Cardiac septum (tissue), 1 donor: ENCODE data around the gene RNPC3. TPM values are rescaled to one million over a fixed set of nuclear protein-coding genes. Genes with fewer than 3 reads are reported as not detected.

ENCODE experiments used
- DNase-seq: peaks from one replicate; pipeline ENCODE4 v3.0.0-alpha.2; 2020; ENCODE audit warnings: low spot score
- intact Hi-C: fragments of 100-400 bp; cut with DNase I; formaldehyde crosslinking; loops from one replicate; pipeline ENCODE4 v1.14.0; 2022
- long read RNA-seq: library from polyadenylated mRNA; unstranded; transcript quantifications from one replicate; pipeline ENCODE4 v2.0.0, GENCODE V29; 2021
- total RNA-seq: library from RNA; stranded (reverse); fragmentation: NEBNext Ultra II Directional; extraction: Animal tissue kit (Norgen Biotek cat#: 25700); gene quantifications from one replicate; pipeline ENCODE4 v1.2.1, GENCODE V29; 2021
- donor health status: DM: no; HTN: no; CAD: no.

Gene RNPC3, protein sequence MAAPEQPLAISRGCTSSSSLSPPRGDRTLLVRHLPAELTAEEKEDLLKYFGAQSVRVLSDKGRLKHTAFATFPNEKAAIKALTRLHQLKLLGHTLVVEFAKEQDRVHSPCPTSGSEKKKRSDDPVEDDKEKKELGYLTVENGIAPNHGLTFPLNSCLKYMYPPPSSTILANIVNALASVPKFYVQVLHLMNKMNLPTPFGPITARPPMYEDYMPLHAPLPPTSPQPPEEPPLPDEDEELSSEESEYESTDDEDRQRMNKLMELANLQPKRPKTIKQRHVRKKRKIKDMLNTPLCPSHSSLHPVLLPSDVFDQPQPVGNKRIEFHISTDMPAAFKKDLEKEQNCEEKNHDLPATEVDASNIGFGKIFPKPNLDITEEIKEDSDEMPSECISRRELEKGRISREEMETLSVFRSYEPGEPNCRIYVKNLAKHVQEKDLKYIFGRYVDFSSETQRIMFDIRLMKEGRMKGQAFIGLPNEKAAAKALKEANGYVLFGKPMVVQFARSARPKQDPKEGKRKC
- total RNA-seq = 26.2 TPM
- long read RNA-seq, partial matches to known transcripts = 12 of 32 reads
- long read RNA-seq, other reads (novel, unspliced or antisense) = 20 of 32 reads

DNA sequence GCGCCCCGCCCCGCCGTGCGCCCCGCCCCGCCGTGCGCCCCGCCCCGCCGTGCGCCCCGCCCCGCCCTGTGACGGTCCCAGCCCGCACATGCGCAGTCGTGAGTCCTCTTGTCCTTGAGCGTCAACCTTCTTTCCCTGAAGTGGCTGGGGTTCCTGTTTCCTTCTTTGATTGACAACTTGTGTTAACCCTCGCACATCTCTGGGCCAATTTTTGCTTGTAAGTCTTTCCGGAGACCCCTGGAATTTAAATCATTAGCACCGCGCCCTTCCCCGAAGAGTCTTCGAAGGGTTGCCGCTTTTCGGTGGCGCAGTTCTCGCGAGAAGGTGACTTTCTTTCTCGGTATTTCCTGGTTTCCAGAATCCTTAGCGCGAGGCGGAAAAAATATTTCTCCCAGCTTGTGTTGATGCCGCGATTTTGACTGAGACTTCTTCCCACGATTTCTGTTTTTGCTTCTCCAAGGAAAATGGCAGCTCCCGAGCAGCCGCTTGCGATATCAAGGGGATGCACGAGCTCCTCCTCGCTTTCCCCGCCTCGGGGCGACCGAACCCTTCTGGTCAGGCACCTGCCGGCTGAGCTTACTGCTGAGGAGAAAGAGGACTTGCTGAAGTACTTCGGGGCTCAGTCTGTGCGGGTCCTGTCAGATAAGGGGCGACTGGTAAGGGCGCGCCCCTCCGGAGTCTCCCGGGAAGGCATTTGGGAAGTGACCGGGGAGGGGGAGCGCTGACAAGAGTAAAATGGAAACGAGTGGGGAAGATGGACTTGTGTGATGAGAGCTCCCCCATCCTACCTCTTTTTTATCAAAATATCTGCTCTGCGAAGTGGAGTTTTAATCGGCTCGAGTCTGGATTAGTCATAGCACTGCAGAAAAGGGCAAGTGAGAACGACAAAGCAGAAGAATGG is at the start of gene RNPC3:
TSS of gene RNPC3 (plus strand) at position 93 of the 901 bp plus-strand sequence. CDS start at position 465, 372 bp downstream.
- intact Hi-C loops = no loop called here
- peak; percentile 95 for DNase-seq

DNA sequence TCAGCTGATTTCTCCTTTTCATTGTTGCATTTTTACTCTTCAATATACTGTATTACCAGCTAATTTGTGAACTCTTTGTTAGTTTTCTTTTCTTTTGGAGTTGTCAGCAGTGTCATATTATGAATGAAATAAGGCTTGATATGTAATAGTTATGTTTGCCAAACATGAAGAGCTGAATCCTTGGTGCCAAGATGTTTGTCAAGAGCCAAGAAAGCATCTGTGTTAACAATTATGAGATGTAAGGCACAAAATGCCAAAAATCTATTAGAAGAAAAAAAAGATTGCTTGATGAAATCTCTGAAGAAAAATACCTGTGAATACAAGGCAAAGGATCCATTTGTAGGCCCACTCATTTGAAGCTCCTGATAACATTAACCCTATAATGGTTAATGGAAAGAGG is 48.4 kb upstream of the RNPC3 start:
- intact Hi-C loops = no loop called here
- no peak for DNase-seq

DNA sequence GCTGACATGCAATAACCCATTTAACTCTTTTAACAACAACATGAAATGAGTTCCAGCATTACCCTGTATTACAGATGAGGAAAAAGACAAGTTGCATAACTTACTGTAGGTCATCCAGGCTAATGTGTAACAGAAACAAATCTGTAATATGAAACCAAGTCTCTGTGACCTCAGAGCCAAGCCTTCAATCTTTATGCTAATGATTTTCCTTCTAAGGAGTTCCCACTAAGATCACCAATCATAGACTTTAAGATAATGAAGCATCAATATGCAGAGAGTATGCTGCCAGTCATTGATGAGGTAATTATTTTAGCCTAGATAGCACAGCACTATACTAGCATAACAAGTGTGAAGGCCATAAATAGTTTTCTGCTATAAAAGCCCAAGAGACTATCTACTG is 35.6 kb upstream of the RNPC3 start:
- DNase-seq = no peak
- intact Hi-C loops = no loop called here

DNA sequence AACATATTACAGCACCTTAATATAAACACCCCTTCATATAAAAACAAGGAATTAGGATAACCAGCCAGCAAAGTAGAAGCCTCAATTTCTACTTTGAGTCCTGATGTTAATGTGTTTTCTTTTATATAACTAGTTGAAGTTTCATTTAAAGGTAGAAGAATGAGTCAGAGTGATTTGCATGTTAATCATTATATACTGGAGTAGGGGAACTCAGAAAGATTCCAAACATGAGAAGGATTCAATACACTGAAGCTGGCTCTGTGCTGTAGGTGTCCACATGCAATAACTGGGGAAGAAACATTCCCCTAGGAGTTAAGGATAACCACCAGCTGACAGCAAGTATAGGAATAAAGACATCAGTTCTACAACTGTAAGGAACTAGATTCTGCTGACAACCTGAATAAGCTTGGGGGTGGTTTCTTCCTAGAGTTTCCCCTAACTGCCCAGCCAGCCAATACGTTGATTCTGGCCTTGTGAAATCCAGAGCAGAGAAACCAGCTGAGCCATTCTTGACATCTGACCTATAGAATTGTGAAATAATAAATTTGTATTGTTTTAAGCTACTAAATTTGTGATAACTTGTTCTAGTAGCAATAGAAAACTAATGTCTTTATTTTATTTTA is 33.4 kb upstream of the RNPC3 start:
- no peak for DNase-seq

DNA sequence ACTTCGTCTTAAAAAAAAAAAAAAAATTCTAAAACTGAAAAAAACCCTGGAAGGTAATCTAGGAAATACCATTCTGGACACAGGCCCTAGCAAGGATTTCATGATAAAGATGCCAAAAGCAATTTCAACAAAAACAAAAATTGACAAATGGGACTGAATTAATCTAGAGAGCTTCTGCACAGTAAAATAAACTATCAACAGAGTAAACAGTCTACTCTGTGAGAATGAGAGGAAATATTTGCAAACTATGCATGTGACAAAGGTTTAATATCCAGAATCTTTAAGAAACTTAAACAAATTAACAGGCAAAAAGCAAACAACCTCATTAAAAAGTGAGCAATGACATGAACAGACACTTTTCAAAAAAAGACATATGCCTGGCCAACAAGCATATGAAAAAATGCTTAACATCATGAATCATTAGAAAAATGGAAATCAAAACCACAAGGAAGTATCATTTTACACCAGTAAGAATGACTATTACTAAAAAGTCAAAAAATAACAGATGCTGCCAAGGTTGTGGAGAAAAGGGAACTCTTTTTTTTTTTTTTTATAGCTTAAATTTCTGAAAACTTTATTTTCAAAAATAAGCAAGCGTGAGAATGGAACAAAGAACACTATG is 29.4 kb upstream of the RNPC3 start:
- DNase-seq = no peak
- intact Hi-C loops = no loop called here

More for the DNA sequence above, 33.4 kb upstream of the RNPC3 start:
- intact Hi-C loops = no loop called here

DNA sequence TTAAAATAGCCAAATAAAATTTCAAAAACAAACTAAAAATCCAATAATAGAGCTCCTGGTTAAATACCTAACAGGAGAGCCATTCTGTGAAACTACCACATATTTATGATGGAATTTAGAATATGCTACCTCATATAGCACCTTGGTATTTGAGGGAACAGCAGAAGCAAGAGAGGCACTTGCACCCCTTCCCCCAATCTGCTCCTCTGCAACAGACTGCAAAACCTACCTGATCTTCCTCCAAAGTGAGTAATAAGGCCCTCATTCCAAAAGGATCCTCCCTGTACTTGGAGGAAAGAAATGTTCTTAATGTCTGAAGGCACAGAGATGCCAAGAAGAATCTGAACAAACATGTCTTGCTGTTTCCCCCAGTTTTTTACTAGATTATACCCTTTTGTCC is 28.1 kb upstream of the RNPC3 start:
- DNase-seq = no peak
- intact Hi-C loops = no loop called here

DNA sequence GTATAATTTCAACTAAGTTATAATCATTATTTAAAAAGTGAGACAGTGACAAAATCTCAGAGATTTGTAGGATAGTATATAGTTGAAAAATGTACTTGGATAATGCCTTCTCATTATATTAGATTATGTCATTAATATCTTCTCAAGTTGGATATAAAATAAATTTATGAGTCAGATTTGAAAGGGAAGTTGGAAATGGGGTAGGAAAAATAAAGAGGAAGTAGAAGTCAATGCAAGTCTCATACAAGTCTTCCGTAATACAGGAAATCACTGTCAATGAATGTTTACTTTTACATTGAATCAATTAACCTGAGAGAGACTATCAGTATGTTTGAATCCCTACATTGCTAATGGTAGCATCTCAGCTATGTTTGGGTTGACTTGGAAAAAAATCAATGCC is 16.2 kb upstream of the RNPC3 start:
- intact Hi-C loops = no loop called here
- DNase-seq = no peak

DNA sequence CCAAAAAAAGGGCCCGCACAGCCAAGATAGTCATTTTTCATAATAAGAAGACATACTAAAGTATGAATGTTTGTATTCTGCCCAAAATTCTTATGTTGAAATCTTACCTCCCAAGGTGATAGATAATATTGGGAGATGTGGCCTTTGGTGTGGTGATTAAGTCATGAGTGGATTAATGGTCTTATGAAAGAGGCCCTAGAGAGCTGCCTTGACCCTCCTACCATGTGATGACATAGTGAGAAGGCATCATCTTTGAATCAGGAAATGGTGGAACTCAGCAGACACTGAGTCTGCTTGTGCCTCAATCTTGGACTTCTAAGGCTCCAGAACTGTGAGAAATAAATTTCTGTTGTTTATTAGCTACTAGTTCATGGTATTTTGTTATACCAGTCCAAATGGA is 11.8 kb upstream of the RNPC3 start:
- intact Hi-C loops = no loop called here
- no peak for DNase-seq

DNA sequence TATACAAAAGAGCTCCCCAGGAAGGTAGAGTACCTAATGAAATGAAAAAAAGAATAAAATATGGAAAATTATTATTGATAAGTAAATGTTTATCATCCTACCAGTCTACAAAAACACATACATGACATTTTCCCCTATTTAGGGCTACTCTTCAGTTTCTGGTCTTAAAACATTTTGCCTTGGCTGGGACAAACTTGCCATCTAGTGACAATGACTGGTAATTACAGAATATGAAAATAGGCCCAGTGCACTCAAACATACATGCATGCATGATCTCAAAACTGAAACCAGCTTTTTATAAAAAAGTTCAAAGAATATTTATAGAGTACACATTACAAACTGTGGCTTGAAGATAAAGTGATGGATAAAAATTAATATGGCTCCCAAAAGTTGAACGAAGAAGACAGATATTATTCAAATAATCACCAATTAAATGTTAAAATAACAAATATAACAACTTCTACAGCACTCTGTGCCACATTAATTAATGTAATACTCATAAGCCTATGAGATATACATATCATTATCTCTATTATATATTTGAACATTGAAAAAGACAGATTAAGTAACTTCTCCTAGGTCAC is 10.5 kb upstream of the RNPC3 start:
- DNase-seq = no peak
- intact Hi-C loops = loop anchor here (5.0 kb wide), 1 partner anchor 408 kb away; the partner anchor contains the start of gene COL11A1

DNA sequence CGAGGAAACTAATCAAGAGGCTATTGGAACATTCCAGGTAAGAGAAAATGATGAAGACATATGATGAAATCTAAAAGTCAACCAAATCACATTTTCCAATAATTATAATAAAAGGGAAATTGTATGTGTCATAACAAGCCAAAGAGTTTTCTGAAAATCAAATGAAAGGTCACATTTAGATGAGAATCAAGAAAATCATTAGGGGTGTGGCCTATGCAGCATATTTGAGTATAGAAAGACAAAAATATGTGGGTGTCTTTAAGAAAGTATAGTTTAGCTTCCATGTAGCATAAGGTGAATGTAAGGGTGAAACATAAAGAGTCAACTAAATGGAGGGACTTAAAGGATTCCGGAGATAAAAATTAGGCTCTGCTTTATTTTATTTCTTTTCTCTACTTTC is 9.2 kb upstream of the RNPC3 start:
- intact Hi-C loops = loop anchor here (5.0 kb wide), 1 partner anchor 409 kb away; the partner anchor contains the start of gene COL11A1

DNA sequence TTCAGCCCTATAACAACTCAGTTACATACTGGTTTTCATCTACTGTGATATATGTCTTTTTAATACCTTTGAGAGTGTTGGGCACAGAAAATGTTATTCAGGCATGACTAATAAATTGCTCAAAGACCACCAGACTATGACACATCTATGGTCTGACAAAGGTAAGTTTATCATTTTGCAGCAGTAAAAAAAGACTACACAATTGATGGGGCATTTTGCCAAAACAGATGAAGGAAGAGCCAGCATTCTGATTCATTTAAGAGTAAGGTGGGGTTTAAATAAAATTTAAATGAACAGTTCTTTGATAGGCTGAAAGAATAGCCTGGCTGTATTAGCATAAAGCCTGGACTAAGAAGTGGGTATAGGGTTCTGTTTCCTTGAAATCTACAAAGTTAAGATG is 8.8 kb upstream of the RNPC3 start:
- intact Hi-C loops = loop anchor here (5.0 kb wide), 1 partner anchor 409 kb away; the partner anchor contains the start of gene COL11A1
- no peak for DNase-seq

More for the DNA sequence above, 9.2 kb upstream of the RNPC3 start:
- DNase-seq = no peak

DNA sequence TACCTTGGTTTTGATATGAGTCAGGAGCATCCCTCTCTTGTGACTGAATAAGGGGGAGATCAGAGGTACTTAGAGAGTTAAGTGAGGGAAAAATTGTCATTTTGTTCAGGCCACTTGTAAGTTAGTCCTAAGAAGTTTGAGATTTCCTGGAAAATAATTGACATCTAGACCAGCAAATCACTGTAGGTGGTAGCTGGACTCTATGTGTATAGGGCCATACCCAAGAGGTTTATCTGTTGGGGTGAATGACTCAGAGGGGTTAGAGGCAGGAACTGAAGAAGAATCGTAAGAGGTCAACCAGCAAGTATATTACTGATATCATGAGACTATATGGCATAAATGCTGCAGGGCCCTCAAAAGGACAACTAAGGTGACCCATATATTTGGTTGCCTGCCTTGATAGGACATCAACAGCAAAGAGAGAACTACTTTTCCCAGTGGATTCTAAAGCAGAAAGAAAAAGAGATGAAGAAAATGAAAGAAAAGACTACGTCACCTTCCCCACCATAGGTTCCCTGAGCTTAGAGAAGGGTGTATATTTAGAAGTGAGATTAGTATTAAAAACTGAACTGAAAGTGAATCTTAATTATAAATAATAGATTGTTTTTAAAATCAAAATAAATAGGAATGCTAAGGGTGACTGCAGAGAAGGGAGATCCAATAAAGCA is 8.0 kb upstream of the RNPC3 start:
- DNase-seq = no peak

DNA sequence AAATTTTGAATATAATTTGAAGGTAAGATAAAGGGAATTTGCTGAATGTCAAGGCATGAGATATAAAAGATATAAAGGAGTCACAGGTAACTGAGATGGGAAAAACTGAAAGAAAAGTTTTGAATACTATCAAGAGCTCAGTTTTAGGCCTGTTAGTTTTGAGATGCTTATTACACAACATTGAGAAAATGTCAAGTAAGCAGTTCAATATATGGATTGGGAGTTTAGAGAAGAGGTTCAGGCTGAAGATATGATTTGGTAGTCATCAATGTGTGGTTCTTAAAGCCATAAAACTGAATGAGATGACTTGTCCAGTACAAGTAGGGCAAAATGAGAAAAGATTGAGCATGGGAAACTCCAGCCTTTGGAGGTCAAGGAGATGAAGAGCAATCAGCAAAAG is 4.7 kb upstream of the RNPC3 start:
- intact Hi-C loops = no loop called here
- no peak for DNase-seq

More for the DNA sequence above, 8.0 kb upstream of the RNPC3 start:
- intact Hi-C loops = loop anchor here (5.0 kb wide), 1 partner anchor 410 kb away; the partner anchor contains the start of gene COL11A1

DNA sequence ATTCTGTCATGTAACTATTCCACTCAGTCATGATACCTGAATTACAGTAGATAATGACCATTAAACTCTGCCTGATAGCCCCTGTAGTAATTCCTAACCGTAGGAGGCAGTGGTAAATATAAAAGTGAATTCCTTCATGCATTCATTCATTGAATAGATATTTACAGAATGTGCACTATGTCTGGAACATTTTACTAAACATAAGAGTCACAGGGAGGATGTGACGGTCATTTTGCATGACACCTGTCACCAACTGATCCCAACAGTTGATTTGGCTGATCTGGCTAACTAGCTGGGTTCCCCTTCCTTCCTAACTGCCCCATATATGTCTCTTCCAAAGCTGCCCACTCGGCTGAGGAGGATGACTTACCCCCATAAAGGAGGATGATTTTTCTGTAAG is 2.2 kb upstream of the RNPC3 start:
- intact Hi-C loops = no loop called here
- DNase-seq = no peak

DNA sequence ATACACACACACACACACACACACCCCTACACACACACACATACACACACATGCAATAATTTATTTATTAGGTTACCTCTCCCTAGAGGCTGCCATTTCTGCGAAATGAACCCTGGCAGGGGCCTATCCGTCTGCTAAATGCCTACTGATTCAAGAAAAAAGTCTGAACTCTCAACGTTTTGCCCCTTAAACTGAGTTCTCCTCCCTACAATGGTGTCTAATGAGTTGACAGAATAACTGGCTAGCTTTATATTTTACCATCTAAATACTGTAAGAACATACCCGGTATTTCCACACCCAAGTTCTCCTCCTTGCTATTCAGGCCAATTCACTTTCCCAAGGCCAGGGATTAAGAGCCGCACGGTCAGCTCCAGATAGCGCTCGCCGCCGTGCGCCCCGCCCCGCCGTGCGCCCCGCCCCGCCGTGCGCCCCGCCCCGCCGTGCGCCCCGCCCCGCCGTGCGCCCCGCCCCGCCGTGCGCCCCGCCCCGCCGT is 339 bp upstream of the RNPC3 start:
- intact Hi-C loops = no loop called here
- no peak for DNase-seq

DNA sequence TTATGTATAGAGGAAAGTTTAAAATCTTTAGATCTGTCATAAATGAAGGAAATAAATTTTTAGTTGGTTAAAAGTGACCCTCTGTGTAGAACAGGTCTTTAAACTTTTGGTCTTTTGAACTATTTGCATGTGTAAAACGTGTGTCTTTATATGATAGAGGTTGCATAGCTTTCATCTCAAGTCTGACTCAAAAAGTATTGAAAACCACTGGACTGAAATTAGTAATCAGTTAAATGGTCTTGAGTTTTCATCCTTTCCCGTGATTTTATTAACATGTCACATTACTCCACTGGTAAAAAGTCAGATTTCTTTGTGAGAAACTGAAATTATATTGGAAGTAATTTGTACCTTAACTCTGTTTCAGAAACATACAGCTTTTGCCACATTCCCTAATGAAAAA is 1.8 kb downstream of the RNPC3 start:
- no peak for DNase-seq
- intact Hi-C loops = no loop called here

DNA sequence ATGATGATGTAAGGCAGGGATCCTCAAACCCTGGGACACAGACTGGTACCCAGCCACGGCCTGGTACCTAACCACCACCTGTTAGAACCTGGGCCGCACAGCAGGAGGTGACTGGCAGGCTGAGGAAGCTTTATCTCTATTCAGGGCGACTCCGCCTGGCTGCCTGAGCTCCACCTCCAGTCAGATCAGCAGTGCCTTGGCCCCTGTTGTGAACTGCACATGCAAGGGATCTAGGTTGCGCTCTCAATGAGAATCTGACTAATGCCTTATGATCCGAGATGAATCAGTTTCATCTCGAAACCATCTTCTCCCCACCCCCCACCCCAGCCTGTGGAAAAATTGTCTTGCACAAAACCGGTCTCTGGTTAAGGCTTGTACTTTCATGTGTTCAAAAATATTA is 4.2 kb downstream of the RNPC3 start:
- intact Hi-C loops = no loop called here
- DNase-seq = no peak

DNA sequence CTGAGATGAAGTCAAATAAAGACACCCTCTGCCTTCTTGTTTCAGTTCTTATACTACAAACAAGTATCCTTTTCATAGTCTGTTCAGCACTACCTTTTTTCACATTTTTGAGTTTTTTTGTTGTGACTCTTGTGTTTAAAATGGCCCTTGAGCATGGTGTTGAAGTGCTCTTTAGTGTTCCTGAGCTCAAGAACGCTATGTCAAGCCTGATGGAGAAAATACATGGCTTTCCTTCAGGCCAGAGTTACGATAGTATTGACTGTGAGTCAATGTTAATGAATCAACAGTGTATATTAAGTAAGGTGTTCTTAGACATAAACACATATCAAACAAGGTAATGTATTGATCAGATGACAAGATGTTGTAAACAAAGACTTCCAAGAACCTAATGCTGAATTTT is 12.7 kb downstream of the RNPC3 start:
- intact Hi-C loops = no loop called here
- DNase-seq = no peak
